ENCODE results near the gene FBLN2.
"Not testable (repeated sequence)": the region's sequence is repeated elsewhere in the genome, so short reads cannot be mapped to it uniquely, and the experiment has no call there.

FBLN2 gene

DNA sequence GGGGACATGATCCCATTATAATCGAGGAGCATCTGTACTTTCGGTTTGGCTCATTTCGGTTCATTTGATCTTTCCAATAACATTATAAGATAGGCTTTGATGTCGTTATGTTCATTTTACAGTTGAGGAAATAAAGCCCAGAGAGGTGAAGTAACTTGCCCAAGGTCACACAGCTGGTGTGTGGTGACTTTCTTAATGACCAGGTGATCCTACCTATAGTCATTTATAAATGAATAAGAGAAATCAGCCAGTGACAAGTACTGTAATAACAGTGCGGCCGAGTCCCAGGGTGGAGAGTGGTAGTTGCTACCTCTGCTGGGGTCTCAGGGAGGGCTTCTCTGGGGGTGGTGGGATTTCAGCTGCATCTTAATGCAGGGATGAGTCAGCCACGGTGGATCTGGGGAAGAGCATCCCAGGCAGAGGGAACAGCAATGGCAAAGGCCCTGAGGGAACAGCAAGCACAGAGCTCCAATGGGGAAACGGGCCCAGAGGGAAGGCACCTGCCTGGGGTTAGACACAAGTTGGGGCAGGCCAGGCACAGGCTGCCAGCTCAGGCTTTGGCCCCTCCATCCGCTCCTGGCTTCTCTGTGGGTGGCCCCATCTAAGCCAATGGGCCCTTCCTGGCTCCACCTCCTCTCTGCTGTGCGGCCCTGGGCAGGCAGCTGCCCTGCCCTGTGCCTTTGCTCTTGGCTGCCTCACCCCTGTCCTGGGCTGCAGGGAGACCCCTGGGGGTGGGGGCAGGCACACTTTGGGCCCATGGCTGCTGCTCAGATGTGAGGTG lies 1.1 kb upstream of the FBLN2 start:
- no peak for DNase-seq (ENCODE audit: low read depth in 2 of 2, low spot score in 1 of 2)

DNA sequence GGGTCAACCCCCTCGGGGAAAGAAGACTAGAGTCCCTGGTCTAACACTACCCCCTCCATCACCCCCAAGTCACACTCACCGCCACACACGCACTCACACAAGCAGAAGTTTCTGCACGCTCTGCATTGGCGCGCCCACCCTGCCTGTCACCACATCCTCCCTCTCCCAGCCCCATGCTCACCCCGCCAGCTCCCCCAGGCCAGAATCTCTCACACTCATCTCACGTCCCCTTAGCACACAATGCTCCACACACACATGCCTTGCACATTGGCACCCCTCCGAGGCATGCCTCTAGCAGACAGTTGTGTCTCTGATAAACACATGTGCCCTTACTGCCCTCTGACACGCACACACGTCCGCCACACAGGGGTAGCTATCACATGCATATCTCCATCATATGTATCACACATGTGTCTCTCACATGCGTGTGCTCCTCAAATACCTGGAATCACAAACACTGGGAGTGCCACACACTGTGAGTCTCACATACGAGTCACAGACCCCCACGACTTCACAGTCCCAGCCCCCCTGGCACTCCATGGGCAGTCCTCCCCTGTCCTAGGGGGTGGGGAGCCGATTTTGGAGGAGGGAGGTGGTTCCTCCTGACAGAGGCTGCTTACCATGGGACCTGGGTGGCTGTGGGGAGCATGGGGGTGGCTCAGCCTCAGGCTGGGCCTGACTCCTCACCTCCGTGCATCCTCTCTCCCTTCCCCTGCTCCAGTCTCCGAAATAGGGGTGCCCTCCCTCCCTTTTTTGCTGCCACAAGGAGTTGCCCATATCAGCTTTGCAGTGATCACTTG lies 898 bp downstream of the FBLN2 start:
- no peak for DNase-seq (ENCODE audit: low read depth in 2 of 2, low spot score in 1 of 2)

DNA sequence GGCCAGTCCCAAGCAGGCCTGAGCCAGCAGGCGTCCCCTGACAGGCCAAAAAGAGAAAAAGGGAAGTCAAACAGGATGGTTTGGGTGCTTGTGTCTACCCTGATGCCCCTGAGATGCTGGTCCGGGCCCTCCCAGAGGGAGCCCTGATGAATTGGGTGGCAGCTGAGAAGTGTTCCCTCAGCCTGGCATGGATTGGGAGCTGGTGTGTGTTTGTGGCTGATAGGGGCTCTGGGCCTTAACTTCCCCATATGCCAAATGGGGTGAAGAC lies 1.4 kb downstream of the FBLN2 start:
- no peak for DNase-seq (ENCODE audit: low read depth in 2 of 2, low spot score in 1 of 2)

DNA sequence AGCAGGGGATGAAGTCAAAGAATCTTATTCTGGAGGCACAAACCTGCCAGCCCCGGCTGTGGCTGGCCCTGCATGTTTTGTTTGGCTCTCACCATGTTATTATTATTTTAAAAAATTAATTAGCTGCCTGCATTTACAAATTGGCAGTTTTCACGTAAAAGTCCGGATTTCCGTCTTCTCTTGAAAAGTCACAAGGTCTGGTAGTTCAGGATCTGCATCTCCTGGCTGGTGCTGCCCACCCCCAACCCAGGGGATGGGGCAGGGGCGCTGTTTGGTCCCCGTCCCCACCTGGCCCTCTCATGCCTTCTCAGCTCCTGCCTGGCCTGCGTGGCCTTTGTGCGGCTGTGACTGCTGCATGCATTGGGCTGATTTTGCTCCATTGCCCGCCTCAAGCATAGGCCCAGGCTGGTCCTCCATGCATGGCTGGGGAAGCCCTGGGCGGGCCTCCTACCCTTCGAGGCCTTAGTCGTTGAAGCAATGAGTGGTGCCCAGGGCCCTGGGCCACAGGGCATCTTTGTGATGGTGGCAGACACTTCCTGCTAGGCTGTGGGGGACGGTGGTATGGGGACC lies 2.0 kb downstream of the FBLN2 start:
- DNase-seq (ENCODE audit: low read depth in 2 of 2, low spot score in 1 of 2), result no peak

DNA sequence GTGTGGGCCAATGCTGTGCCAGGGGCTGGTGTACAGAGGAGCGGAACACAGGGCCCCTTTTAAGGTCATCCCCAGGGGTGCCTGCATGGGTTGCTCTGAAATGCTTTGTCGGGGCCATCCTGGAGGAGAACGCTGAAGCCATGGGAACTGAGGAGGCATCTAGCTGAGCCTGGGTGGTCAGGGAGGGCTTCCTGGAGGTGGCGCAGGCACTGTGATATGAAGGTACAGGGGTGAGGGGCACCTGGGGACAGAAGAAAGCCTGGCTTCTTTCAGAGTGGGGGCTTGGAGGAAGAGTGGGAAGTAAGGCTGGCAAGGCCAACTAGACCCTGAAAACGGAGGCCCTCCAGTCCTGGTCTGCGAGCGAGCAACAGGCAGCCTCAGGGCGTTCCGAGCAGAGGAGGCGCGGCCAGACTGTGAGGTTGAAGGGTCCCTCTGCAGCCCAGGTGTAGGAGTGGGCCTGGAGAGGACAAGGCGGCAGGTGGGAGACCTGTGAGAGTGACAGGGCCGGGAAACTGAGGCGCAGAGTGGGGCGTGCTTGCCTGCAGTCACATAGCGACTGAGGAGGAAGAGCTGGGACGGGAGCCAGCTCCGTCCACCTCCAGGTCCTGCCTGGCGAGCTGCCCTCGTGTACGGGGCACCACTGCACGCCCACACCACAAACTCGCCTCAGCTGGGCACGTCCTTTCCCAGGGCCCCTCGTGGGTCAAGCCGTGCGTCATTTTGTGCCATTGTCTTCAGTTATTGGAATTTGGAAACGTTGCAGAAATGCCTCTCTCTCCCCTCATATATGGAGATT lies 4.1 kb downstream of the FBLN2 start:
- DNase-seq (ENCODE audit: low read depth in 2 of 2, low spot score in 1 of 2), result no peak

DNA sequence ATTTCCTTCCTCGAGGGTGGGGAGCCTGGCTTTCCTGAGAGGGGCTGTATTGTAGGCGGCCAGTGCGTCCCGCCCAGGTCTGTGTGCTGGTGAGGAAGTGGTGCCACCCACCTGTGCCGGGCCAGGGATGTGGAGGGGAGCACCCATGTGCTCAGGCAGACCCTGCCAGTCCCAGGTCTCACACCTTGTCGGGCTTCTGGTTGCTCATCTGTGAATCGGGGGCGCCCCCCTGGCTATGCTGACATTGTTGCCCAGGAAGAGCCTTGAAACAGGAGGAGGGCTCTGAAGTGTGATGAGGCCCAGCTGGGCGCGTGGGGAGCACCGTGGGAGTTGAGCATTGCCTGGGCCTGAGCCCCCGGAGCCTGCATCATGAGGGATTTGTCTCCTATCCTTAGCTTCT lies 4.8 kb downstream of the FBLN2 start:
- no peak for DNase-seq (ENCODE audit: low read depth in 2 of 2, low spot score in 1 of 2)

DNA sequence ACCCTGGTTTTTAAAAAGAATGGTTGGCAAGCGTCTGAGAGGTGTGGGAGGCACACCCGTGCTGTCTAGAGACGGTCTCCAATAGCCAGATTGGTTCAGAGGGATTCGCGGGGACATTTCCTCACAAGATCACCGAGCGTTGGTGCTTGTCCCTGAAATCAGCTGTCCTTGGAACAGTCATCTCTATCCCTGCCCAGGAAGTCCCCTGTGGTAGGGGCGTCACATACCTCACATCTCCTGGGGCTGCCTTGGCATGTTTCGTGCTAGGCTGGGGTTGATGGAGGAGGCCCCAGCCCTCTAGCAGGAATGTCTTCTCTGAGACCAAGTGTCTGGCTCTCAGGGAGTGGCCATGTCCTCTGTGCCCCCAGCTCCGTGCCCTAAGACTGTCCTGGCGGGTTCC lies 6.8 kb downstream of the FBLN2 start:
- DNase-seq (ENCODE audit: low read depth in 2 of 2, low spot score in 1 of 2), result no peak

DNA sequence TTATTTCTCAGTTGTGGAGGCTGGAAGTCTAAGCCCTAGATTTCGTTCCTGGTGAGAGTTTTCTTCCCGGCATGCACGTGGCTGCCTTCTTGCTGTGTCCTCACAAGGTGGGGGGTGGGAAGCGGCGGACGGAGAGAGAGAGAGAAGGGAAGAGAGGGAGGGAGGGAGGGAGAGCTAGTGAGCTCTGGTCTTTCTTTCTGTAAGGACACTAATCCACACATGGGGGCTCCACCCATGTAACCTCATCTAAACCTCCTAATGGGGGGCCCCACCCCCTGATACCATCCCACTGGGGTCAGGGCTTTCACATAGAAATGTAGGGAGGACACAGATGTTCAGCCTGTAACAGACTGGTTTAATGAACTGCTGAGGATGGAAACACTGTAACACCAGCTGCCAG lies 7.3 kb downstream of the FBLN2 start:
- DNase-seq (ENCODE audit: low read depth in 2 of 2, low spot score in 1 of 2), result no peak

DNA sequence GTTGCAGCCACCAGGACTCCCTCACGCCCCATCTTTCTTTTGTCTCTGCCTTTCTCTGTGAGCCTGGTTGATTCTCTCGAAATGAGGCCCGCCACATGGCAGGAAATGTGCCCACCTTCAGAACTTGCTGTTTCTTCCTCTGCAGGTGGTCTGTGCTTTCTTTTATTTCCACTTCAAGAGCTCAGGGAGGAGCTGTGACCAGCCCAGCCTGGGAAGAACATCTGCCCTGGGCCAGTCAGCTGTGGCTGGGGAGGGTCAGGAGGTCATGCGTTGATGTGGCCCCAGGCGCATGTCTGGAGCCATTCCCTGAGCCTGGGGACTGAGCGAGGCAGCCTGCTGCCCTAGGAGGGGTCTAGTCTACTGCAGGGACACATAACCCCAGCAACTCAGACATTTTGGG lies 8.0 kb downstream of the FBLN2 start:
- no peak for DNase-seq (ENCODE audit: low read depth in 2 of 2, low spot score in 1 of 2)

DNA sequence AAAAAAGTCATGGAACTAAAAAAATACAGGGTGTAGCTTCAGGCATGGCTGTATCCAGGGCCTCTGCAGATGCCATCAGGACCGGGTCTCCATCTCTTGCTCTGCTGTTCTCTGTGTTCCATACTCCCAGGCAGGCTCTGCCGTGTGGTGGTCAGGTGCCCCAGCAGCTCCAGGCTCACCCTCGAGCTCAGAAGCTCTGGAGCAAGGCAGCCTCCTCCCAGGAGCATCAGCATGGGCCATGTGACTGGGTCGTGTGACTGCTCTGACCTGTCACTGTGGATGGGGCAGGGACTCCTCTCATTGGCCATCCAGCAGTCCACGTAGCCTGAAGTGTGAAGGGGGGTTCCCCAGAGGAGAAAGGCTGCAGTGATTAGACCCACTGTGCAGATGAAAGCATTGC lies 8.5 kb downstream of the FBLN2 start:
- DNase-seq (ENCODE audit: low read depth in 2 of 2, low spot score in 1 of 2), result no peak

DNA sequence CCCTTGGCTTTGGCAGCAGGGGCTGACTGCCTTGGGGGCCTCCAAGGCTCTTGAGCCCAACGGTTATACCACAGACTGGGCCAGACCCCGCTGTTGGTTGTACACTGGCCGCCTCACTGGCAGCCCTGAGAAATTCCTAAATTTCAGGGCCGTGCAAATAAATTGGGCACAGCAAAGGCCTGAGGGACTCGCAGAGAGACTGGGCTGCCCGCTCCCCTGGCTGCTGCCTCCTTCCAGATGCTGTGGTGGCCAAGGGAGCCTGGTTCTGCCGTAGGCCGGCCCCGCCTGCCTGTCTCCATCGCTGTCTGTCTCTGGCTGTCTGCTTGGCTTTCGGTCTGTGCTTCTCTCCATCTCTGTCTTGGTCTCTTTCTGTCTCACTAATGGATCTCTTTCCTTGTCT lies 9.0 kb downstream of the FBLN2 start:
- DNase-seq (ENCODE audit: low read depth in 2 of 2, low spot score in 1 of 2), result no peak

DNA sequence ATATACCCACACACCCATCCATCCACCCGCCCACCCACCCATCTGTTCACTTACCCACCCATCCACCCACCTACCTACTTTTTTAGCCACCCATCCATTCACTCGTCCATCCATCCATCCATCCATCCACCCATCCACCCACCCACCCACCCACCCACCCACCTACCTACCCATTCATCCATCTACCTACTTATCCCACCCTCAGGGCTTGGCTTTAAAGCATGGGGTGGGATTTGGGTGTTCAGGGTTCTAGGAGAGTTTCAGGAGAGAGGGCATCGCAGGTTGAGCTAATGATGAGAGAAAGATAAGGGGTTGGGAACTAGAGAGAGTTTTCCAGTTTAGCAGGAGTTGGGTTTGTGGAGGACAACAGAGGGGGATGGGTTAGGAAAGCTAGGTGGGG lies 9.7 kb downstream of the FBLN2 start:
- no peak for DNase-seq (ENCODE audit: low read depth in 2 of 2, low spot score in 1 of 2)

DNA sequence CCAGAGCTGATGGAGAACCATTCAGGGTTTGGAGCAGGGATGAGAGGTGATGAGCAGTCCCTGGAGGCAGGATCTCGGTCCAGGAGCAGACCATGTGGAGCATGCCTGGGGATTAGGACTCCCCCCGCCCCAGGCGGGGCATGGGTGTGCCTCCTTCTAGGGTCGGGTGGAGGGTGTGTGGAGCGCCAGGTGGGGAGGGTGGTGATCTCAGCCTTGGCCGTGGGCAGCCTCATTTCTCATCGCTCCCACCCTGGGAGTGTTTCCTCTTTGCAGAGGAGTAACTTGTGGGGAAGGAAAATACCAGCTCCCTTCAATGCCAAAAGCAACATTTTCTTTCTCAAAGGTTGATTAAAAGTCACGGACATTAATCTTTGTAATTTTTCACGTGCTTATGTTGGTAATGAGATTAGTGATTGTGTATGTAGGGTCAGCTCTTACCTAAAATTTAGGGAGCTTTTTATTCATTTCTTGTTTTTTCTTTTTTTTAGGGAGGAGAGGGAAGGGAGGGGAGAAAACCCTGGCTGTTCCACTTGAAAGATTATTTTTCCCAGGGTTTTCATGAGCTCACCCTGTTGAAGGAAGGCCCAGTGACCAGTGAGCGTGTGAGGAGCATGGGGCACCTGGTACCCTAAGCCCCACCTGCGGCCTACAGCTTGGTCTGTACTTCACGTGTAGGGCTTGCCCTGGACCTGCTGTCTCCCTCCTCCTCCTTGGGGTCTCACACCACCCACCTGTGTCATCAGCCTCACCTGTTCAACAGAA lies 11.0 kb downstream of the FBLN2 start:
- no peak for DNase-seq (ENCODE audit: low read depth in 2 of 2, low spot score in 1 of 2)

DNA sequence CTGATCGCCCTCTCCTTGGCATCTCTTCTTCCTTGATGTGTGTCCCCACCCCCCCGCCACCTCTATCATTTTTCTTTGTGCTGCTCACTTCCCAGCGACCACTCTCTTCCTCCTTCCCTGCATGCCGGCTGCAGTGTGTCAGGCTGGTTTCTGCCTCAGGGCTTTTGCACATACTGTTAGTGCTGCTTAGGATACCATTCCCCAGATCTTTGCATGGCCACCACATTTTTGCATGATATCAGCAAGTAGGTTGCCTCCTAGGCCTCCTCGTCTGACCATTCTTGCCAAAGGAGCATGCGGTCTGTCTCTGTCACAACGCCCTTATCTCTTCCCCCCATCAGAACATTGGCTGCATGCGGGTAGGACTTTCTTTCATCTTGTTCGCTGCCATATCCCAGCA lies 12.5 kb downstream of the FBLN2 start:
- no peak for DNase-seq (ENCODE audit: low read depth in 2 of 2, low spot score in 1 of 2)

DNA sequence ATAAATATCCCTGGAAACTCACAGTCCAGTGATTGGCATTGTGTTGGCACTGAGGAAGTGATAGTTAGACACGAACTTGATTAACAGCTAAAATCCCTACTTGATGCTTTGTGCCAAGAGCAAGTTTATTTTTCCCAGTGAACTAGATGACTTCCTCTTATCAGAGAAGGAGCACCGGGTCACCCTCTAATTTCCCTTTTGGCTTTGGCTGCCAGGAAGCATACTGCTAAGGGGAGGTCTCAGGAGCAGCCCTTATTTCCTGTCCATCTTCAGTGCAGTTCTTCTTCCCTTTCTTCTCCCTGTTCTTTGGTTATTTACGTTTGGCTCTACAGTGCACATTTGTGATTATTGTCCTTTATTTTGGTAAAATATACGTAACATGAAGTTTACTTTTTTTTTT lies 13.0 kb downstream of the FBLN2 start:
- DNase-seq (ENCODE audit: low read depth in 2 of 2, low spot score in 1 of 2), result no peak

DNA sequence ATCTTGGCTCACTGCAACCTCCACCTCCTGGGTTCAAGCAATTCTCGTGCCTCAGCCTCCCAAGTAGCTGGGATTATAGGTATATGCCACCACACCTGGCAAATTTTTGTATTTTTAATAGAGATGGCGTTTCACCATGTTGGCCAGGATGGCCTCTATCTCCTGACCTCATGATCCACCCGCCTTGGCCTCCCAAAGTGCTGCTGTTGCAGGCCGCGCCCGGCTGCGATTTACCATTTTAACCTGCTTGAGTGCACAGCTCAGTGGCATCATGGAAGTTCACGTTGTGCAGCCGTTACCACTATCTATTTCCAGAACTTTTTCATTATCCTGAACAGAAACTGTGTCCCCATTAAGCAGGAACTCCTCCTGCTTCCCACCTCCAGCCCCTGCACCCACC lies 13.5 kb downstream of the FBLN2 start:
- DNase-seq (ENCODE audit: low read depth in 2 of 2, low spot score in 1 of 2), result not testable (repeated sequence)

DNA sequence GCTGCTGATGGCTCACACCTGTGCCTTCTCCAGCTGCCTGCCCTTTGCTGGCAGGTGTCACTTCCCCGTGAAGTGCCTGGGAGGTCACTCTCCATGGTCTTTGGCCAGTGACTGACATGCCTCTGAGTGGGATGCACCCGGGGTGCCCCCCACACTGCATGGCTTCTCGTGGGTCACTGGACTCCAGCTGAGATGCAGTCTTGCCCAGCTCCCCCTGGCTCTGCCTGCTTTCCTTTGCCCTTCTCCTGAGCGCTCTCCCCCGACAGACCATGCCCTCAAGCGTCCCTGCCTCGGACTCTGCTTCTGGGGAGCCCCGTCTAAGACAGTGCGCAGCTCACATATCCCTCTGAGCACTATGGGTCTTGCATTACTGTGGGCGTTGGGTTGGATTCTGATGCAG lies 14.4 kb downstream of the FBLN2 start:
- DNase-seq (ENCODE audit: low read depth in 2 of 2, low spot score in 1 of 2), result no peak

DNA sequence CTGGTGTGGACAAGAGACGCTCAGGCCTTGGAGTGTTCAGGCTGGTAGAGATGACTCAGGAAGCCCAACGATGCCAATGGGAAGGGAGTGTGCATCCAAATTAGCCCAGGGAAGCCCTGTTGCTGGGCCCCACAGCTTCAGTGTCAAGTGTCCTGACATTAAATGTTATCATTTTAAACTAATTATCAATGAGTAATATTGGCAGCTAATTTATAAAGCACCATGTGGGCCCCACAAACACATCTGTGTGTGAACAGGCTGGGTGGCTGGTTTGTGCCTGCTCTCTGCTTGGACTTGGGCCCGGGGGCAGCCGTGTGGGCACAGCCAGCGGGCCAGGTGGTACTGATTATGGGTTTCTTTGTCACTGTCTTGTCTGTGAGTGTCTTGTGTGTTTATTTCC lies 15.0 kb downstream of the FBLN2 start:
- DNase-seq (ENCODE audit: low read depth in 2 of 2, low spot score in 1 of 2), result no peak

DNA sequence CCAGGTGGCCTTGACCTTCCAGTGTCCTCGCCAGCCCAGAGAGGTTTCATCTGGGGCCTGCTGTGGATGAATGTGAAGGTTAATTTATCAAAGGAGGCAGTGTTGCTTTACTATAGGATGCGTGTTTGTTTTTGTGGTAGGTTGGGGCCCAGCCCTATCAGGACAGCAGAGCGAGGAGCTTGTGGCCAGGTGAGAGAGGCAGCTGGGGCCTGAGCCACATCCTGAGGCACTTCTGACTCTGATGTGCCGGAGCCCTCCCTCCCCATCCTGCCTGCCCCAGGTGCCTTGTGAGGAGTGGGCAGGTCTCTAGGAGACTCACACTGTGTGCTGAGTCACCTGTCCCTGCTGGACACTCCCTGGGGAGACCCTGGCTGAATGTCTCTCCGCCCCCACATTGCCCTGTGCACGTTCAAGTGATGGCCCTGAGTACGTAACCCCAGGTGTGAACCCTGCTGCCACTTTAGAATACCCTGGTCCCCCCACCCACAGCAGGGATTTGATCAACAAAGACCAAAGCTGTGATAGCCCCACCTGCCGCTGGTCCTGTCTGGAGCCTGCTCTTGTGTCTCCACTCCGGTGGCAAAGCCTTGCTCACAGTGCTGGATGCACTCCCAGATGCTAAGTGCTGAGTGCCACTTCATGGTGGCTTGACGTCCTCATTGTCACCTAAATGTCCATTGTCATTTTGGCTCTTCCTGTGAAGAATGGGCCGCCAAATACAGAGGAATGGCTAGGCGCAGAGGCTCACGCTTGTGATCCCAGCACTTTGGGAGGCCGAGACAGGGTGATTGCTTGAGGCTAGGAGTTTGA lies 16.0 kb downstream of the FBLN2 start:
- no peak for DNase-seq (ENCODE audit: low read depth in 2 of 2, low spot score in 1 of 2)

Data from stimulated activated CD8-positive, alpha-beta memory T cell treated with anti-CD3 and anti-CD28 coated beads, Interleukin-4, amount 100 ng/mL, for 1 hour (primary cell).